NCI-H1417 treated with DMSO at 0.1 percent for 48 hours (cell line): Measurements from ENCODE around the gene ADD3.

Experiments
- DNase-seq: peaks from one replicate; lab custom pipeline; 2025; lab: John Stamatoyannopoulos, UW

The ADD3 gene

GRCh38 chr10:110151467-110151866 lies 143.7 kb downstream of the ADD3 start:
- no peak for DNase-seq

GRCh38 chr10:110151971-110152370 lies 144.2 kb downstream of the ADD3 start:
- DNase-seq = no peak

GRCh38 chr10:110153396-110153795 lies 145.6 kb downstream of the ADD3 start:
- no peak for DNase-seq

- DNase-seq = no peak
Observed at GRCh38 chr10:110156046-110156445, 148.3 kb downstream of the ADD3 start.

GRCh38 chr10:110158051-110159005 lies 150.5 kb downstream of the ADD3 start:
- DNase-seq = no peak

- DNase-seq = no peak
Observed at GRCh38 chr10:110160081-110160480, 152.3 kb downstream of the ADD3 start.

GRCh38 chr10:110160522-110160921 lies 152.7 kb downstream of the ADD3 start:
- no peak for DNase-seq

GRCh38 chr10:110162741-110163145 lies 155.0 kb downstream of the ADD3 start:
- no peak for DNase-seq

GRCh38 chr10:110163192-110163773 lies 155.5 kb downstream of the ADD3 start:
- no peak for DNase-seq

GRCh38 chr10:110163841-110164240 lies 156.1 kb downstream of the ADD3 start:
- DNase-seq = no peak

GRCh38 chr10:110165239-110165638 lies 157.5 kb downstream of the ADD3 start:
- DNase-seq = no peak

GRCh38 chr10:110167149-110167548 lies 159.4 kb downstream of the ADD3 start:
- no peak for DNase-seq

- no peak for DNase-seq
Observed at GRCh38 chr10:110168601-110169481, 161.1 kb downstream of the ADD3 start.

GRCh38 chr10:110169586-110169985 lies 161.8 kb downstream of the ADD3 start:
- DNase-seq = no peak

GRCh38 chr10:110170142-110170971 lies 162.6 kb downstream of the ADD3 start:
- no peak for DNase-seq

- DNase-seq = no peak
Observed at GRCh38 chr10:110171032-110171431, 163.2 kb downstream of the ADD3 start.

GRCh38 chr10:110172155-110172554 lies 164.4 kb downstream of the ADD3 start:
- no peak for DNase-seq

GRCh38 chr10:110174201-110174600 lies 166.4 kb downstream of the ADD3 start:
- no peak for DNase-seq

GRCh38 chr10:110174816-110175215 lies 167.0 kb downstream of the ADD3 start:
- DNase-seq = no peak

GRCh38 chr10:110175406-110175805 lies 167.6 kb downstream of the ADD3 start:
- no peak for DNase-seq
